HepG2 (cell line): ENCODE results near the gene CKM. TPM values are rescaled to one million over a fixed set of nuclear protein-coding genes. Genes with fewer than 3 reads are reported as not detected.

ENCODE experiments used
- ATAD3A ChIP-seq: sonication (generic); formaldehyde crosslinking; IDR thresholded peaks from 2 replicates; pipeline ENCODE4 v1.4.0; 2020; ENCODE audit warnings: missing genetic modification reagents
- CHCHD3 ChIP-seq: sonication (generic); formaldehyde crosslinking; IDR thresholded peaks from 2 replicates; pipeline ENCODE4 v1.8.0; 2022; ENCODE audit warnings: mild to moderate bottlenecking, missing genetic modification reagents, moderate library complexity
- GTF3A ChIP-seq: sonication (generic); formaldehyde crosslinking; conservative IDR thresholded peaks from 2 replicates; pipeline ENCODE4 v1.4.0; 2020; ENCODE audit warnings: mild to moderate bottlenecking, missing genetic modification reagents
- HES4 ChIP-seq: sonication (generic); formaldehyde crosslinking; IDR thresholded peaks from 2 replicates; pipeline ENCODE4 v1.9.0; 2021; ENCODE audit warnings: mild to moderate bottlenecking, missing genetic modification reagents, borderline replicate concordance
- MAFF ChIP-seq: IDR thresholded peaks from 2 replicates; pipeline ENCODE4 v1.6.1; 2011; ENCODE audit warnings: low read depth, low read length, improper control_type of control experiment
- MEIS1 ChIP-seq: sonication (generic); formaldehyde crosslinking; IDR thresholded peaks from 2 replicates; pipeline ENCODE4 v1.9.0; 2021; ENCODE audit warnings: mild to moderate bottlenecking, missing genetic modification reagents, moderate library complexity, borderline replicate concordance
- MNT ChIP-seq: fragments of 450-650 bp; IDR thresholded peaks from 2 replicates; pipeline ENCODE4 v1.6.1; 2016
- MYNN ChIP-seq: sonication (generic); formaldehyde crosslinking; IDR thresholded peaks from 2 replicates; pipeline ENCODE4 v1.4.0; 2020; ENCODE audit warnings: mild to moderate bottlenecking, low read depth, missing genetic modification reagents
- NR2F2 ChIP-seq: IDR thresholded peaks from 2 replicates; pipeline ENCODE4 v1.6.1; 2012; ENCODE audit warnings: low read depth, inconsistent platforms, borderline replicate concordance
- ONECUT2 ChIP-seq: sonication (generic); formaldehyde crosslinking; IDR thresholded peaks from 2 replicates; pipeline ENCODE4 v1.4.0; 2020; ENCODE audit warnings: missing genetic modification reagents
- PHF8 ChIP-seq: sonication (generic); formaldehyde crosslinking; IDR thresholded peaks from 2 replicates; pipeline ENCODE4 v1.5.0; 2020; ENCODE audit warnings: missing genetic modification reagents
- POGZ ChIP-seq: sonication (generic); formaldehyde crosslinking; IDR thresholded peaks from 2 replicates; pipeline ENCODE4 v1.4.0; 2020; ENCODE audit warnings: mild to moderate bottlenecking, missing genetic modification reagents
- POLR2A ChIP-seq, 2 experiments: IDR thresholded peaks; 2 replicates each; pipeline ENCODE4 v1.6.1; 2011; ENCODE audit warnings: low read depth in 2 of 2, low read length in 2 of 2, mild to moderate bottlenecking in 1 of 2, moderate library complexity in 1 of 2; ENCODE audit not compliant: insufficient read depth in 1 of 2
- RXRA ChIP-seq: sonication (generic); formaldehyde crosslinking; IDR thresholded peaks from 2 replicates; pipeline ENCODE4 v1.5.1; 2020; ENCODE audit warnings: missing genetic modification reagents
- SIN3B ChIP-seq: fragments of 150-350 bp; IDR thresholded peaks from 2 replicates; pipeline ENCODE4 v1.6.1; 2014; ENCODE audit warnings: low read length
- SSRP1 ChIP-seq: IDR thresholded peaks from 2 replicates; pipeline ENCODE4 v1.6.1; 2016; ENCODE audit warnings: control low read depth
- TFE3 ChIP-seq: IDR thresholded peaks from 2 replicates; pipeline ENCODE4 v1.6.1; 2016
- ZNF263 ChIP-seq: sonication (generic); formaldehyde crosslinking; IDR thresholded peaks from 2 replicates; pipeline ENCODE4 v1.4.0; 2020; ENCODE audit warnings: missing genetic modification reagents
- ZNF350 ChIP-seq: sonication (generic); formaldehyde crosslinking; IDR thresholded peaks from 2 replicates; pipeline ENCODE4 v1.4.0; 2020; ENCODE audit warnings: mild to moderate bottlenecking, low read depth, missing genetic modification reagents, borderline replicate concordance
- ZNF703 ChIP-seq: sonication (generic); formaldehyde crosslinking; IDR thresholded peaks from 2 replicates; pipeline ENCODE4 v1.5.1; 2020; ENCODE audit warnings: missing genetic modification reagents, mild to moderate bottlenecking, moderate library complexity, borderline replicate concordance
- polyA plus RNA-seq, 8 experiments: library from polyadenylated mRNA; depleted of rRNA in 3 of 8; stranded (reverse) in 7 of 8; unstranded in 1 of 8; fragments of >200 nt; fragmentation: Illumina TruSeq in 4 of 8; extraction: Trizol in 4 of 8; gene quantifications; 2 replicates each; pipeline versions ENCODE4 v1.2.1 to v1.2.3, GENCODE V29; 2011 to 2016; ENCODE audit warnings: low read depth in 4 of 8, missing spikeins in 1 of 8, mixed read lengths in 1 of 8; ENCODE audit not compliant: insufficient read depth in 1 of 8
- total RNA-seq, 5 experiments: library from RNA; depleted of rRNA; stranded (reverse); fragments of >200 nt; fragmentation: Illumina TruSeq; extraction: Trizol; gene quantifications; 2 replicates each; pipeline ENCODE4 v1.2.3, GENCODE V29; 2016; ENCODE audit warnings: low read depth in 1 of 5
- TF ChIP-seq, protein P1 (sequence below): sonication (generic); formaldehyde crosslinking; IDR thresholded peaks from 2 replicates; pipeline ENCODE4 v1.5.0; 2020; ENCODE audit warnings: mild to moderate bottlenecking, missing genetic modification reagents, borderline replicate concordance

The CKM gene
- total and polyA plus RNA-seq, 2 of the 13 experiments (the other 11 are each of a cell fraction or from before 2014, with no cell fraction given): 0.54 to 0.80 TPM

GRCh38 chr19:45370410-45371204, 47.9 kb upstream of the CKM start, which contains the start of gene ERCC2 (continued):
- TF ChIP-seq TFE3 (CRISPR knock-in tag) (no peak), RXRA (CRISPR knock-in tag) (no peak), ZNF350 (CRISPR knock-in tag) (no peak), SSRP1 (CRISPR knock-in tag) (no peak), MEIS1 (no peak), POGZ (CRISPR knock-in tag) (no peak), ATAD3A (CRISPR knock-in tag) (no peak), NR2F2 (no peak), HES4 (CRISPR knock-in tag) (no peak), ONECUT2 (CRISPR knock-in tag) (peak; percentile 76), MAFF (no peak), ZNF703 (CRISPR knock-in tag) (no peak), MNT (0 out of 2 replicates have a peak, but pooled peaks have one; percentile 6), GTF3A (CRISPR knock-in tag) (no peak), POLR2A (IDR thresholded peaks at IDR 0.05; ENCODE audit: insufficient read depth in 1 of 2, low read depth in 2 of 2, low read length in 2 of 2) (peak; percentile 66 to 76), SIN3B (no peak), MYNN (CRISPR knock-in tag) (no peak), PHF8 (CRISPR knock-in tag) (no peak; the same call in 1 of the 2 replicates), ZNF263 (CRISPR knock-in tag) (no peak), CHCHD3 (CRISPR knock-in tag) (no peak)
- TF ChIP-seq, protein P1, sequence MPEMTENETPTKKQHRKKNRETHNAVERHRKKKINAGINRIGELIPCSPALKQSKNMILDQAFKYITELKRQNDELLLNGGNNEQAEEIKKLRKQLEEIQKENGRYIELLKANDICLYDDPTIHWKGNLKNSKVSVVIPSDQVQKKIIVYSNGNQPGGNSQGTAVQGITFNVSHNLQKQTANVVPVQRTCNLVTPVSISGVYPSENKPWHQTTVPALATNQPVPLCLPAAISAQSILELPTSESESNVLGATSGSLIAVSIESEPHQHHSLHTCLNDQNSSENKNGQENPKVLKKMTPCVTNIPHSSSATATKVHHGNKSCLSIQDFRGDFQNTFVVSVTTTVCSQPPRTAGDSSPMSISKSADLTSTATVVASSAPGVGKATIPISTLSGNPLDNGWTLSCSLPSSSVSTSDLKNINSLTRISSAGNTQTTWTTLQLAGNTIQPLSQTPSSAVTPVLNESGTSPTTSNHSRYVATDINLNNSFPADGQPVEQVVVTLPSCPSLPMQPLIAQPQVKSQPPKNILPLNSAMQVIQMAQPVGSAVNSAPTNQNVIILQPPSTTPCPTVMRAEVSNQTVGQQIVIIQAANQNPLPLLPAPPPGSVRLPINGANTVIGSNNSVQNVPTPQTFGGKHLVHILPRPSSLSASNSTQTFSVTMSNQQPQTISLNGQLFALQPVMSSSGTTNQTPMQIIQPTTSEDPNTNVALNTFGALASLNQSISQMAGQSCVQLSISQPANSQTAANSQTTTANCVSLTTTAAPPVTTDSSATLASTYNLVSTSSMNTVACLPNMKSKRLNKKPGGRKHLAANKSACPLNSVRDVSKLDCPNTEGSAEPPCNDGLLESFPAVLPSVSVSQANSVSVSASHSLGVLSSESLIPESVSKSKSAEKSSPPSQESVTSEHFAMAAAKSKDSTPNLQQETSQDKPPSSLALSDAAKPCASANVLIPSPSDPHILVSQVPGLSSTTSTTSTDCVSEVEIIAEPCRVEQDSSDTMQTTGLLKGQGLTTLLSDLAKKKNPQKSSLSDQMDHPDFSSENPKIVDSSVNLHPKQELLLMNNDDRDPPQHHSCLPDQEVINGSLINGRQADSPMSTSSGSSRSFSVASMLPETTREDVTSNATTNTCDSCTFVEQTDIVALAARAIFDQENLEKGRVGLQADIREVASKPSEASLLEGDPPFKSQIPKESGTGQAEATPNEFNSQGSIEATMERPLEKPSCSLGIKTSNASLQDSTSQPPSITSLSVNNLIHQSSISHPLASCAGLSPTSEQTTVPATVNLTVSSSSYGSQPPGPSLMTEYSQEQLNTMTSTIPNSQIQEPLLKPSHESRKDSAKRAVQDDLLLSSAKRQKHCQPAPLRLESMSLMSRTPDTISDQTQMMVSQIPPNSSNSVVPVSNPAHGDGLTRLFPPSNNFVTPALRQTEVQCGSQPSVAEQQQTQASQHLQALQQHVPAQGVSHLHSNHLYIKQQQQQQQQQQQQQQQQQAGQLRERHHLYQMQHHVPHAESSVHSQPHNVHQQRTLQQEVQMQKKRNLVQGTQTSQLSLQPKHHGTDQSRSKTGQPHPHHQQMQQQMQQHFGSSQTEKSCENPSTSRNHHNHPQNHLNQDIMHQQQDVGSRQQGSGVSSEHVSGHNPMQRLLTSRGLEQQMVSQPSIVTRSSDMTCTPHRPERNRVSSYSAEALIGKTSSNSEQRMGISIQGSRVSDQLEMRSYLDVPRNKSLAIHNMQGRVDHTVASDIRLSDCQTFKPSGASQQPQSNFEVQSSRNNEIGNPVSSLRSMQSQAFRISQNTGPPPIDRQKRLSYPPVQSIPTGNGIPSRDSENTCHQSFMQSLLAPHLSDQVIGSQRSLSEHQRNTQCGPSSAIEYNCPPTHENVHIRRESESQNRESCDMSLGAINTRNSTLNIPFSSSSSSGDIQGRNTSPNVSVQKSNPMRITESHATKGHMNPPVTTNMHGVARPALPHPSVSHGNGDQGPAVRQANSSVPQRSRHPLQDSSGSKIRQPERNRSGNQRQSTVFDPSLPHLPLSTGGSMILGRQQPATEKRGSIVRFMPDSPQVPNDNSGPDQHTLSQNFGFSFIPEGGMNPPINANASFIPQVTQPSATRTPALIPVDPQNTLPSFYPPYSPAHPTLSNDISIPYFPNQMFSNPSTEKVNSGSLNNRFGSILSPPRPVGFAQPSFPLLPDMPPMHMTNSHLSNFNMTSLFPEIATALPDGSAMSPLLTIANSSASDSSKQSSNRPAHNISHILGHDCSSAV (CRISPR knock-in tag): no peak
